IPS-15b (cell line): ENCODE results near the gene ZNF438.
"Not testable (repeated sequence)": the region's sequence is repeated elsewhere in the genome, so short reads cannot be mapped to it uniquely, and the experiment has no call there.

Experiments used
- H3K27me3 ChIP-seq: one replicate; pipeline ENCODE4 v1.6.1; 2013; ENCODE audit warnings: low read length; ENCODE audit not compliant: control insufficient read depth, insufficient read depth
- H3K36me3 ChIP-seq: one replicate; pipeline ENCODE4 v1.6.1; 2013; ENCODE audit warnings: low read length; ENCODE audit not compliant: control insufficient read depth, insufficient read depth
- H3K4me1 ChIP-seq: one replicate; pipeline ENCODE4 v1.6.1; 2013; ENCODE audit warnings: mild to moderate bottlenecking, low read length; ENCODE audit not compliant: control insufficient read depth, insufficient read depth
- H3K4me3 ChIP-seq: one replicate; pipeline ENCODE4 v1.5.1; 2013; ENCODE audit warnings: low read depth, low read length
- H3K9ac ChIP-seq: one replicate; pipeline ENCODE4 v1.6.1; 2013; ENCODE audit warnings: low read depth, mild to moderate bottlenecking, low read length
- H3K9me3 ChIP-seq: one replicate; pipeline ENCODE4 v1.6.1; 2013; ENCODE audit warnings: mild to moderate bottlenecking, low read length; ENCODE audit not compliant: control insufficient read depth, insufficient read depth

Gene ZNF438

DNA sequence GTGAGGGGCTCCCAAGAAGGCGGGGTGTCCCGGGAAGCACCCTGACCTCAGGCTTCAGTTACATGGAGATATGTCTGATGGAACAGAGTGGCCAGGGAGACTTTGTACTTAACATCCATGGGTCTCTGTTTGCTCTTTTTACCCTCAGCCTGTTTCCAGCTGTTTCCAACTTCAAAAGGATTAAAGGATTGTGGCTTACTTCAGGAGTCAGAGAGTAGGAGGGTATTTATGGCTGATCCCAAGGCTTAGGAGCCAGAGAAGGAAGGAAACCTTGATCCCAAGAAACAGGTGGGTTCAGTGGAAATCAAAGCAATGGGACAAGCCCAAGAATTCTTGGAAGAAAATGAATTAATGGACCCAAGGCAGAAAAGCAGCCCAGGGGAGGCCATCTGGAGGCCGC, 37.7 kb upstream of the ZNF438 start:
- Histone ChIP-seq H3K9ac (no peak overlapping the region), H3K4me3 (no peak overlapping the region), H3K4me1 (peaks cover 3% of the 10 kb centered on the region), H3K27me3 (no peaks in the 10 kb centered on the region), H3K9me3 (no peaks in the 10 kb centered on the region), H3K36me3 (no peaks in the 10 kb centered on the region)

- no peaks in the 10 kb centered on the region for H3K4me1 ChIP-seq
- no peak overlapping the region for H3K9ac ChIP-seq
- no peaks in the 10 kb centered on the region for H3K36me3 ChIP-seq
- no peaks in the 10 kb centered on the region for H3K9me3 ChIP-seq
- H3K27me3 ChIP-seq = no peaks in the 10 kb centered on the region
- no peak overlapping the region for H3K4me3 ChIP-seq
Observed at GRCh38 chr10:31064348-31064747, 32.7 kb upstream of the ZNF438 start.

- H3K27me3 ChIP-seq = no peaks in the 10 kb centered on the region
- H3K9me3 ChIP-seq = no peaks in the 10 kb centered on the region
- H3K4me3 ChIP-seq = no peak overlapping the region
- H3K36me3 ChIP-seq = no peaks in the 10 kb centered on the region
- H3K9ac ChIP-seq = no peak overlapping the region
- no peaks in the 10 kb centered on the region for H3K4me1 ChIP-seq
Observed at GRCh38 chr10:31063841-31064240, 32.2 kb upstream of the ZNF438 start.

DNA sequence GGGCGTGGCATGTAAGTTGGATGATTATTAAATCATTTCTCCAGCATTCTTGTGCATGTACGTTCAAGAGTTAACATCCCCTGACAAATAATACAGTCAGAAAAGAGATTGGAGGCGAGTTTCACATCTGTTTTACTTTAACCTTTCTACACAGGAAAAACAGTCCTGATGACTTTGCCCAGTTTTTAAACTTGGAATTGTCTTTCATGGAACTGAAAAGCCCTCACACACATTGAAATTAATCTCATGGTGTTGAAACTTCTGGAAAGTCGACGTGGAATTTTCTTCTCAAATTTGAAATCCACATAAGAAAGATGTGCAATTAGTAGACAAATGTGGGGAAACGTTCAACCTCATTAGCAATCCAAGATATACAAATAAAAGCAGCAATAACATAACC, 31.2 kb upstream of the ZNF438 start:
- Histone ChIP-seq H3K27me3 (no peaks in the 10 kb centered on the region), H3K9me3 (no peaks in the 10 kb centered on the region), H3K36me3 (no peaks in the 10 kb centered on the region), H3K4me1 (no peaks in the 10 kb centered on the region), H3K4me3 (no peak overlapping the region), H3K9ac (no peak overlapping the region)

- Histone ChIP-seq H3K36me3 (no peaks in the 10 kb centered on the region), H3K27me3 (no peaks in the 10 kb centered on the region), H3K9ac (no peak overlapping the region), H3K4me3 (no peak overlapping the region), H3K4me1 (no peaks in the 10 kb centered on the region), H3K9me3 (no peaks in the 10 kb centered on the region)
Observed at GRCh38 chr10:31061941-31062340, 30.3 kb upstream of the ZNF438 start.

GRCh38 chr10:31058795-31059703, 27.4 kb upstream of the ZNF438 start:
- no peak overlapping the region for H3K4me3 ChIP-seq

GRCh38 chr10:31056678-31057077, 25.0 kb upstream of the ZNF438 start:
- H3K27me3 ChIP-seq, H3K36me3 ChIP-seq, H3K4me1 ChIP-seq, H3K4me3 ChIP-seq, H3K9me3 ChIP-seq, H3K9ac ChIP-seq: not testable (repeated sequence)

More at GRCh38 chr10:31058795-31059703, 27.4 kb upstream of the ZNF438 start:
- Histone ChIP-seq H3K9ac (no peak overlapping the region), H3K4me1 (no peaks in the 10 kb centered on the region), H3K36me3 (no peaks in the 10 kb centered on the region), H3K27me3 (no peaks in the 10 kb centered on the region), H3K9me3 (no peaks in the 10 kb centered on the region)

DNA sequence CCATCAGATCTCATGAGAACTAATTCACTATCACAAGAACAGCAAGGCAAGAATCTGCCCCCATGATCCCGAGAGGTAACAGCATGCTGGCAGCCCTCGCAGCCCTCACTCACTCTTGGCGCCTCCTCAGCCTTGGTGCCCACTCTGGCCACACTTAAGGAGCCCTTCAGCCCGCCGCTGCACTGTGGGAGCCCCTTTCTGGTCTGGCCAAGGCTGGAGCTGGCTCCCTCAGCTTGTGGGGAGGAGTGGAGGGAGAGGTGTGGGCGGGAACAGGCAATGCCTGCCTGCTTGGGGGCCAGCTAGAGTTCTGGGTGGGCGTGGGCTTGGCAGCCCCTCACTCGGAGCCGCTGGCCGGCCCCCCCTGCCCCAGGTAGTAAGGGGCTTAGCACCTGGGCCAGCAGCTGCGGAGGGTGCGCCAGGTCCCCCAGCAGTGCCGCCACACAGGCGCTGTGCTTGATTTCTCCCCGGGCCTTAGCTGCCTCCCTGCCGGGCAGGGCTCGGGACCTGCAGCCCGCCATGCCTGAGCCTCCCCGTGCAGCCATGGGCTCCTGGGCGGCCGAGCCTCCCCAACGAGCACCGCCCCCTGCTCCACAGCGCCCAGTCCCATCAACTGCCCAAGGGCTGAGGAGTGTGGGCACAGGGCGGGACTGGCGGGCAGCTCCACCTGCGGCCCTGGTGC, 24.0 kb upstream of the ZNF438 start:
- H3K36me3 ChIP-seq = no peaks in the 10 kb centered on the region
- H3K4me1 ChIP-seq = no peaks in the 10 kb centered on the region
- no peak overlapping the region for H3K4me3 ChIP-seq
- H3K27me3 ChIP-seq = no peaks in the 10 kb centered on the region
- H3K9ac ChIP-seq = no peak overlapping the region
- no peaks in the 10 kb centered on the region for H3K9me3 ChIP-seq

DNA sequence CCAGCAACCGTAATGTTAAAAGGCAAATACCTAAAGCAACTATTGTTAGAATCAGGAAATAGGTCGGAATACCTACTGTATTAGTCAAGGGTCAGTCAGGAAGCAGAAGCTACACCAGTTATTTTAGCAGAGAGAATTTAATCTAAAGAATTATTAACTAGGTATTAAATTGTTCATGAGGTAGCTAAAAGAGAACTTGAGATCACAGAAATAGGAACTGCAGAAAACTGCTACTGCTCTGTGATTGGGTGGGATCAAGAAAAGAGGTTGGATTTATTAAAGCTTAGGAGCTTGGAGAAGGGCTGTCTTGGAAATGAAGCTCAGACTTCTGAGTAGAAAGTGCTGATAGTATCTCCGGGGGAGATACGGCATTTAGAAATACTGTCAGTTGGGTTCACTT, 20.0 kb upstream of the ZNF438 start:
- Histone ChIP-seq H3K36me3 (no peaks in the 10 kb centered on the region), H3K27me3 (no peaks in the 10 kb centered on the region), H3K4me1 (no peaks in the 10 kb centered on the region), H3K9me3 (no peaks in the 10 kb centered on the region), H3K4me3 (no peak overlapping the region), H3K9ac (no peak overlapping the region)

DNA sequence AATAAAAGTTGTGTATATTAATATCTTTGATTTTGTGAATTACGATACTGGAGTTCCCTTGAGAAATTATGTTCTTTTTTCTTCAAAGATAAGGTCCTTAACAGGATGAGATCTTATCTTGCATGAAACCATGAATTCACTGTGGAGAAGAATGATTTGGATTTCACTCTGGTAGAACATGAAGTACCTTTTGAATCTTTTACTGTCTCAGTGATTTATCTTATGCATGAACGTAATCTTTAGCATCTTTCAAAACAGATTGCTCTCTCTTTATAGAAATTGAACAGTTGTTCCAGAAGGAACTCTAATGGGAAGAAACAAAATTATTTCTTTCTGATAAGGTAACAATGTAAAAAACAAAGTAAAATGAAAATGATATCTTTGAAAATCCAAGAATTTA, 11.0 kb upstream of the ZNF438 start:
- no peaks in the 10 kb centered on the region for H3K27me3 ChIP-seq
- no peak overlapping the region for H3K9ac ChIP-seq
- H3K36me3 ChIP-seq = no peaks in the 10 kb centered on the region
- no peaks in the 10 kb centered on the region for H3K9me3 ChIP-seq
- no peaks in the 10 kb centered on the region for H3K4me1 ChIP-seq
- H3K4me3 ChIP-seq = no peak overlapping the region

GRCh38 chr10:31041011-31041410, 9.3 kb upstream of the ZNF438 start:
- Histone ChIP-seq H3K9me3 (no peaks in the 10 kb centered on the region), H3K4me3 (no peak overlapping the region), H3K4me1 (peaks cover under 1% of the 10 kb centered on the region), H3K9ac (no peak overlapping the region), H3K27me3 (peaks cover 4% of the 10 kb centered on the region), H3K36me3 (no peaks in the 10 kb centered on the region)

GRCh38 chr10:31039006-31039405, 7.3 kb upstream of the ZNF438 start:
- peaks cover 18% of the 10 kb centered on the region for H3K27me3 ChIP-seq
- not testable (repeated sequence) for H3K4me3 ChIP-seq, H3K9ac ChIP-seq

More at GRCh38 chr10:31039006-31039405, 7.3 kb upstream of the ZNF438 start:
- not testable (repeated sequence) for H3K36me3 ChIP-seq, H3K9me3 ChIP-seq, H3K4me1 ChIP-seq
